ENCODE measurements around the gene DPCD.

Gene DPCD

GRCh38 chr10:101587725-101588653, at the start of gene DPCD, which contains the start of gene POLL:
DPCD (plus strand) TSS chr10:101588321; CDS start chr10:101588337, 16 bp downstream.
POLL (minus strand) TSS chr10:101588257; CDS start chr10:101587360, 897 bp downstream.
- FAIRE-seq, result peak; percentile 31

GRCh38 chr10:101538446-101538845, 49.7 kb upstream of the DPCD start:
- FAIRE-seq, result no peak

GRCh38 chr10:101545898-101546297, 42.2 kb upstream of the DPCD start:
- no peak for FAIRE-seq

- no peak for FAIRE-seq
Observed at GRCh38 chr10:101550965-101551364, 37.2 kb upstream of the DPCD start.

GRCh38 chr10:101552442-101552841, 35.7 kb upstream of the DPCD start:
- FAIRE-seq, result no peak

- FAIRE-seq, result no peak
Observed at GRCh38 chr10:101557541-101557940, 30.6 kb upstream of the DPCD start.

GRCh38 chr10:101558204-101558603, 29.9 kb upstream of the DPCD start:
- no peak for FAIRE-seq

- FAIRE-seq, result no peak
Observed at GRCh38 chr10:101558671-101559595, 29.2 kb upstream of the DPCD start.

GRCh38 chr10:101559596-101560297, 28.4 kb upstream of the DPCD start:
- FAIRE-seq, result no peak

- FAIRE-seq, result no peak
Observed at GRCh38 chr10:101560298-101561067, 27.6 kb upstream of the DPCD start.

- no peak for FAIRE-seq
Observed at GRCh38 chr10:101561068-101561915, 26.8 kb upstream of the DPCD start.

- FAIRE-seq, result no peak
Observed at GRCh38 chr10:101562231-101562630, 25.9 kb upstream of the DPCD start.

- no peak for FAIRE-seq
Observed at GRCh38 chr10:101563007-101563406, 25.1 kb upstream of the DPCD start.

- FAIRE-seq, result no peak
Observed at GRCh38 chr10:101563497-101564040, 24.6 kb upstream of the DPCD start.

- FAIRE-seq, result no peak
Observed at GRCh38 chr10:101564490-101564991, 23.6 kb upstream of the DPCD start.

- no peak for FAIRE-seq
Observed at GRCh38 chr10:101565370-101565900, 22.7 kb upstream of the DPCD start.

GRCh38 chr10:101565936-101566332, 22.2 kb upstream of the DPCD start:
- FAIRE-seq, result no peak

- no peak for FAIRE-seq
Observed at GRCh38 chr10:101566333-101567164, 21.6 kb upstream of the DPCD start.
